Measurements from ENCODE around the gene OSR1. TPM values are rescaled to one million over a fixed set of nuclear protein-coding genes. Genes with fewer than 3 reads are reported as not detected.

OSR1 gene
- total and polyA plus RNA-seq, 9 of the 15 experiments (the other 6 are each of a cell fraction or from before 2014, with no cell fraction given) = not detected

DNA sequence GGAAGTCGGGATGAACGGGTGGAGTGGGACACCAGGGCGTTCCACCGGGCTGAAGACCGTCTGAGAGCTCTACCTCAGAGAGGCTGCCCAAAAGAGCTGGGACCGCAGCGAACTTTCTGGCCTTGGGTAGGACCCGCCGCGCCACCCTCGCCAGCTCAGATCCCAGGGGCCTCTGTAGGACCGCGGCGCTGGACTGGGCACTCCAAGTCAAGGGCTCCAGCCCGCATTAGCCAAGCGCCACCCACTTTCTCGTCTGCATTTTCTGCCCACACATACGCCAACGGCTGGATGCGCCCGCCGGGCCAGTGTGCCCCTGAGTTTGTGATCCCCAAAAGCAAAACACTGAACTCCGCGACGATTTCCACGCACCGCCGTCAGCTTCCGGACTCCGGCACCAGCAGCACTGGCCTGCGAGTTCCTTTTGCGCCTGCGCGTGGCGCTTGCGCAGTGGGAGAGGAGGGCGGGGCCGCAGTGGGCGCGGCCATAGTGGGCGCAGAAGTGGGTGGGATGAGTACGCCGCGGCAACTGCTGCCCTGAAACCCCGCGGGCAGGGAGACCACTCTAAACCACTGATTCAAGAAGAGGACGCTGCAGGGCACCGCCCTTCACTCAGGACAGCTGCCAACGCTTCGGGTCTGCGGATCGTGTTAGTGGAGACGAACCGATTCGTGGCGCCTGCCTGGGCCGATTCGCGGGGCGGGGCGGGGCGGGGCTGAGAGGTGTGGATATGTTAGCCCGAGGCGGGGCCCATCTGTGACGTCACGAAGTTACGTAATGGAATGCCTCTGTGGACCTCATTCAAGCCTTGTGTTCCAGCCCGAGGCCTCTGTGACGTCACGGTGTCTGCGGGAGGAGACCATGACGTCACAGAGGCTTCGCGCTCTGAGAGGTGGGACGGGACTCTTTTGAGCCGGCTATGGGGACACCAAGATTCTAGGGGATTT, 10.5 kb downstream of the OSR1 start (continued):
- TF ChIP-seq BRCA1 (IDR thresholded peaks at IDR 0.05) (no peak), BRCA1 (CRISPR knock-in tag; IDR thresholded peaks at IDR 0.05) (no peak), JUN (IDR thresholded peaks at IDR 0.05; ENCODE audit: borderline replicate concordance, low read depth, low read length) (peak; percentile 84), JUN (CRISPR knock-in tag; IDR thresholded peaks at IDR 0.05; ENCODE audit: borderline replicate concordance) (no peak), ASH1L (IDR thresholded peaks at IDR 0.05; ENCODE audit: borderline replicate concordance, low read depth, partially characterized antibody) (no peak), NRF1 (conservative IDR thresholded peaks at IDR 0.05 in 1 of 2, IDR thresholded peaks at IDR 0.05 in 1 of 2) (peak; percentile 97 to 98), GTF3C2 (IDR thresholded peaks at IDR 0.05; ENCODE audit: borderline replicate concordance, extremely low read depth, insufficient read length) (no peak), NONO (IDR thresholded peaks at IDR 0.05; ENCODE audit: low read depth in 2 of 2, low read length in 1 of 2) (peak in 1 of 2 experiments; percentile 75; a peak in 1 of 4 replicates), HMG20B (CRISPR knock-in tag; IDR thresholded peaks at IDR 0.05) (no peak), NFE2L1 (tag; IDR thresholded peaks at IDR 0.05; ENCODE audit: borderline replicate concordance, low read depth) (no peak), ZNF644 (tag; IDR thresholded peaks at IDR 0.05; ENCODE audit: low read depth) (no peak), FOXM1 (IDR thresholded peaks at IDR 0.05; ENCODE audit: low read depth) (no peak), FOXM1 (CRISPR knock-in tag; IDR thresholded peaks at IDR 0.05; ENCODE audit: low read depth) (no peak), LCOR (CRISPR knock-in tag; IDR thresholded peaks at IDR 0.05) (peak; percentile 43; the same call in 1 of the 2 replicates), MCM5 (IDR thresholded peaks at IDR 0.05; ENCODE audit: low read depth) (no peak), RREB1 (CRISPR knock-in tag; IDR thresholded peaks at IDR 0.05) (no peak)
- TF ChIP-seq, protein P1, sequence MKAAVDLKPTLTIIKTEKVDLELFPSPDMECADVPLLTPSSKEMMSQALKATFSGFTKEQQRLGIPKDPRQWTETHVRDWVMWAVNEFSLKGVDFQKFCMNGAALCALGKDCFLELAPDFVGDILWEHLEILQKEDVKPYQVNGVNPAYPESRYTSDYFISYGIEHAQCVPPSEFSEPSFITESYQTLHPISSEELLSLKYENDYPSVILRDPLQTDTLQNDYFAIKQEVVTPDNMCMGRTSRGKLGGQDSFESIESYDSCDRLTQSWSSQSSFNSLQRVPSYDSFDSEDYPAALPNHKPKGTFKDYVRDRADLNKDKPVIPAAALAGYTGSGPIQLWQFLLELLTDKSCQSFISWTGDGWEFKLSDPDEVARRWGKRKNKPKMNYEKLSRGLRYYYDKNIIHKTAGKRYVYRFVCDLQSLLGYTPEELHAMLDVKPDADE (conservative IDR thresholded peaks at IDR 0.05; ENCODE audit: control insufficient read depth, low read depth, low read length) = no peak
